LNCAP (cell line): ENCODE measurements around the gene ARHGAP8.

ENCODE experiments used
- TF ChIP-seq, protein P1 (sequence below): fragments of 450-650 bp; IDR thresholded peaks from 2 replicates; pipeline ENCODE4 v1.5.1; 2017; ENCODE audit warnings: mild to moderate bottlenecking

The ARHGAP8 gene

DNA sequence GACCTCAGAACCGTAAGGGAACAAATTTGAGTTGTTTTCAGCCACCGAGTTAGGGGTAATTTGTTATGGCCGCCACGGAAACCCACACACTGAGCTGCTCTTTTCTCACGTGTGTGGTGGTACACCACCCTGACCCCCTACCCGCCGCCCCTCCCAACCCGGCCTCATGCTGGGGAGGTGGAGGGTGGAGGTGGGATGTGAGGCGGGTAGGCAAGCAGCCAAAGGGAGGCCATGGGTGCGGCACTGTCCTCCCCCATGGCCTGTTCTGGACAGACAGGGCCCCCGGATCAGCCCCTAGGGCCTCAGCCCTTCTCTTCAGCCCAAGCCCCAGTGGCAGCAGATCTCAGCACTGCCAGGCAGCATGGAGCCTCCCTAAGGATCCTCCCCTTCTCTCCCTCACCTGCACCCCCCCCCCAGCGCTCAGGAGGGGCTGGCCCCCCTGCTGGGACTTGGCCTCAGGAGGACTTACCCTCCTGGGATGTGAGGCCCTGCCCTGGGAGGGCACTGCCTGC lies 42.4 kb upstream of the ARHGAP8 start:
- TF ChIP-seq, protein P1, sequence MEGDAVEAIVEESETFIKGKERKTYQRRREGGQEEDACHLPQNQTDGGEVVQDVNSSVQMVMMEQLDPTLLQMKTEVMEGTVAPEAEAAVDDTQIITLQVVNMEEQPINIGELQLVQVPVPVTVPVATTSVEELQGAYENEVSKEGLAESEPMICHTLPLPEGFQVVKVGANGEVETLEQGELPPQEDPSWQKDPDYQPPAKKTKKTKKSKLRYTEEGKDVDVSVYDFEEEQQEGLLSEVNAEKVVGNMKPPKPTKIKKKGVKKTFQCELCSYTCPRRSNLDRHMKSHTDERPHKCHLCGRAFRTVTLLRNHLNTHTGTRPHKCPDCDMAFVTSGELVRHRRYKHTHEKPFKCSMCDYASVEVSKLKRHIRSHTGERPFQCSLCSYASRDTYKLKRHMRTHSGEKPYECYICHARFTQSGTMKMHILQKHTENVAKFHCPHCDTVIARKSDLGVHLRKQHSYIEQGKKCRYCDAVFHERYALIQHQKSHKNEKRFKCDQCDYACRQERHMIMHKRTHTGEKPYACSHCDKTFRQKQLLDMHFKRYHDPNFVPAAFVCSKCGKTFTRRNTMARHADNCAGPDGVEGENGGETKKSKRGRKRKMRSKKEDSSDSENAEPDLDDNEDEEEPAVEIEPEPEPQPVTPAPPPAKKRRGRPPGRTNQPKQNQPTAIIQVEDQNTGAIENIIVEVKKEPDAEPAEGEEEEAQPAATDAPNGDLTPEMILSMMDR = no peak

- TF ChIP-seq, protein P1 = no peak
These were observed 41.7 kb upstream of the ARHGAP8 start for GRCh38 chr22:44710474-44711240.

- TF ChIP-seq, protein P1 = no peak
These were observed 41.2 kb upstream of the ARHGAP8 start for GRCh38 chr22:44711241-44711560.

DNA sequence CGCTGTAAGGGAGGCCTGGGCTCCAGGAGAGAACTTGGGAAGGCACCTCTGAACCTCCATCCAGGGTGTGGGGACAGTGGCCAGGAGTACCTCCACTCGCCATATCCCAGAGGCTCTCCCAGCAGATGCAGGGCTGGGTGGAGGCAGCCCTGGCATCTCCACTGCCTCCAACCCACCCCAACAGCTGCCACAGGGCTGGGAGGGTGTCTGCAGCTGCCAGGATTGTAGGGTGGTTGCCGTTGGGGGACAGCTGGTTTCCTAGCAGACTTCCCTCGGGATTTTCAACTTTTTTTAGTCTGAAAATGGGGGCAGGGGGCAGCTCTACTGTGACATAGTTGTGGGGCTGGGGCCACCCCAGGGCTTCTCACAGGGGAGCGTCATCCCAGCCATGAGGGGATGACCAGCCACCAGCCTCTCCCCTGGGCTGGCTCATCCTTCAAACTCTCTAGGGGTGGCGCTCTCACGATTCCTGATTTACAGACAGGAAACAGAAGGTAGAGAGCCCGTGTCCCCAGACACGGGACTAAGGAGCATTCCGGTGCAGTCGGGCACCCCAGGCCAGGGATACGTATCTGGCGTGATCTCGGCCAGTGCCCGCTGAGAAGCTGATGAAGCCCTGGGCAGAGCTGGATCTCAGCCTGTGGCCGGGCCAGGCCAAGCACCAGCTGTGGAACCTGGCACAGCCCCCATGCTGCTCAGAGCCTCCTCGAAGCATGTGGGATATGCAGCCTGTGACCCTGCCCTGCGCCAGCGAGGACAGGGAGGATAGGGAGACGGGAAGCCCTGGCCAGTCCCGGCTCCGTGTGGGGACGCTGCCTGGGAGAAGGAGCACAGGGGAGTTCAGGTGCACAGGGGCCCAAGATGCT lies 40.5 kb upstream of the ARHGAP8 start:
- TF ChIP-seq, protein P1 = no peak

GRCh38 chr22:44712962-44713361 lies 39.4 kb upstream of the ARHGAP8 start:
- TF ChIP-seq, protein P1 = no peak

DNA sequence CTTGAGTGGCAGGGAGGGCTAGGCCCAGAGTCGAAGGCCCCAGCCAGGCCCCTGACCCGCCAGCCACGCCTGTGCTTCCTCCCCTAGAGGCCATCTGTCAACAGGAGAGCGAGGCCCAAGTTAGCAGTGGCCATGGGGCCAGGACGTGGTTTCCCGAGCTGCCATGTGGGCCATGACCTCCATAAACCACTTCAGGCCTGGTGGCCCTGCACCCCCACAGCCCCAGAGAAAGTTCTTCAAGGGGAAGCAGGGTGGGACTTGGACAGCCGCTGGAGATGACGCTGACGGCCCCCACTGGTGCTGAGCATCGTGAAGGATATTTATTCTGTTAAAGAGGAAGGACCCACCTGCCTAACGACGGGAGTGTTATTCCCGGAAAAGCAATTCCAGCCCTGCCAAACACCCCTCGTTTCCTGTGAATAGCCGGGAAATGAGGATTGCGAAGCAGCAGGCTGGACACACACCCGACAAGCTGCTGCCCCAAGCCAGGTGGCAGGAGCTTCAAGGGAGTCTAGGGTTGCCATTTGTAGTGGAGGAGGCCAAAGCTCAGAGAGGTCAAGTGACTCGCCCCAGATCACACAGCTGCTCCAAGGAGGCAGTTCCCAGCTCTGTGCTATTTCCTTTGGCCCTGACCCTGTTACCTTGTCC lies 37.5 kb upstream of the ARHGAP8 start:
- TF ChIP-seq, protein P1 = no peak

DNA sequence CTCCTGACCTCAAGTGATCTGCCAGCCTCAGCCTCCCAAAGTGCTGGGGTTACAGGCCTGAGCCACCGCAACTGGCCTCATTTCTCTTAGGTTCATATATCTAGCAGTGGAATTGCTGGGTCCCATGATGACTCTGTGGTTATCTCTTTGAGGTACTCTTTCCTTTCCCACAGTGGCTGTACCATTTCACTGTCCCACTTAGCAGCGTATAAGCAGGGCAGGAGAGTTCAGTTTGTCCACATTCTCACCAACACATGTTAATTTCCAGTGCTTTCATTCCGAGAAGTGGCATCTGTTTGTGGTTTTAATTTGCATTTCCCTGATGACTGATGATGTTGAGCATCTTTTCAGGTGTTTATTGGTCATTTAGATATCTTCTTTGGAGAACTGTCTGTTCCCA lies 34.0 kb upstream of the ARHGAP8 start:
- TF ChIP-seq, protein P1 = no peak
